PC-3 (cell line): ENCODE results near the gene FTO. TPM values are rescaled to one million over a fixed set of nuclear protein-coding genes. Genes with fewer than 3 reads are reported as not detected.

Experiments
- ATAC-seq: fragments of 200-7000 bp; cut with Tn5 transposase; 2 replicates; pipeline ENCODE4 v1.9.1; 2020; ENCODE audit warnings: mild to moderate bottlenecking, moderate library complexity
- BruUV-seq: library from RNA; stranded (reverse); fragments of 400-500 nt; replicated peaks from 2 replicates; lab custom pipeline; 2021; lab: Mats Ljungman, UMichigan
- CTCF ChIA-PET: fragments of 300-600 bp; sonication (Branson Sonifier 250); formaldehyde crosslinking; loops from one replicate; lab custom pipeline; 2022; ENCODE audit warnings: antibody characterized with exemption; lab: Charles Lee
- POLR2A ChIA-PET: fragments of 300-600 bp; sonication (Branson Sonifier 250); formaldehyde crosslinking; loops from one replicate; lab custom pipeline; 2022; ENCODE audit warnings: antibody characterized with exemption; ENCODE audit not compliant: unreplicated experiment; lab: Charles Lee
- DNase-seq: peaks from one replicate; pipeline ENCODE4 v3.0.0-alpha.2; 2015
- H2AFZ ChIP-seq: fragments of 300-600 bp; sonication (generic); 2 replicates; pipeline ENCODE4 v1.6.0; 2016; ENCODE audit warnings: antibody characterized with exemption, low read length
- H3F3A ChIP-seq: fragments of 300-600 bp; sonication (generic); one replicate; pipeline ENCODE4 v1.6.0; 2017; ENCODE audit warnings: antibody characterized with exemption, low read length, control low read depth, mild to moderate bottlenecking; ENCODE audit not compliant: unreplicated experiment
- H3K27ac ChIP-seq: fragments of 300-600 bp; sonication (generic); 2 replicates; pipeline ENCODE4 v1.5.1; 2016; ENCODE audit warnings: mild to moderate bottlenecking, low read length
- H3K27me3 ChIP-seq: fragments of 300-600 bp; sonication (generic); 2 replicates; pipeline ENCODE4 v1.6.1; 2016; ENCODE audit warnings: low read length, mixed read lengths
- H3K36me3 ChIP-seq: fragments of 300-600 bp; sonication (generic); 2 replicates; pipeline ENCODE4 v1.6.1; 2016; ENCODE audit warnings: low read depth, mixed run types, low read length, mixed read lengths
- H3K4me1 ChIP-seq: fragments of 300-600 bp; sonication (generic); 2 replicates; pipeline ENCODE4 v1.5.1; 2016; ENCODE audit warnings: low read length; ENCODE audit not compliant: insufficient read depth
- H3K4me2 ChIP-seq: fragments of 300-600 bp; sonication (generic); 2 replicates; pipeline ENCODE4 v1.6.0; 2016; ENCODE audit warnings: low read length
- H3K4me3 ChIP-seq: fragments of 300-600 bp; sonication (generic); 2 replicates; pipeline ENCODE4 v1.5.1; 2016; ENCODE audit warnings: mild to moderate bottlenecking, low read length, mixed read lengths
- H3K79me2 ChIP-seq: fragments of 300-600 bp; sonication (generic); 2 replicates; pipeline ENCODE4 v1.6.1; 2017; ENCODE audit warnings: low read length, mixed read lengths
- H3K9ac ChIP-seq: fragments of 300-600 bp; sonication (generic); 2 replicates; pipeline ENCODE4 v1.6.0; 2016; ENCODE audit warnings: mild to moderate bottlenecking, low read length
- H3K9me2 ChIP-seq: fragments of 300-600 bp; sonication (generic); replicated peaks from 2 replicates; pipeline ENCODE4 v1.6.1; 2016; ENCODE audit warnings: mixed run types, low read length, mixed read lengths
- H3K9me3 ChIP-seq: fragments of 300-600 bp; sonication (generic); 2 replicates; pipeline ENCODE4 v1.6.1; 2016; ENCODE audit warnings: low read length, mixed read lengths
- H4K20me1 ChIP-seq: fragments of 300-600 bp; sonication (generic); 2 replicates; pipeline ENCODE4 v1.6.1; 2016; ENCODE audit warnings: low read length, mixed read lengths
- CTCF ChIP-seq: fragments of 300-600 bp; sonication (generic); conservative IDR thresholded peaks from 2 replicates; pipeline ENCODE4 v1.5.1; 2017; ENCODE audit warnings: antibody characterized with exemption, low read depth, mild to moderate bottlenecking, low read length
- EZH2 ChIP-seq: fragments of 300-600 bp; sonication (generic); IDR thresholded peaks from one replicate; pipeline ENCODE4 v1.6.1; 2017; ENCODE audit warnings: antibody characterized with exemption, mild to moderate bottlenecking, low read length; ENCODE audit not compliant: unreplicated experiment
- EZH2phosphoT487 ChIP-seq: fragments of 300-600 bp; sonication (generic); IDR thresholded peaks from 2 replicates; pipeline ENCODE4 v1.6.1; 2018; ENCODE audit warnings: mild to moderate bottlenecking, antibody characterized with exemption, low read length, borderline replicate concordance
- intact Hi-C: fragments of 100-400 bp; cut with micrococcal nuclease; formaldehyde crosslinking; loops from 2 replicates; pipeline ENCODE4 v1.9.0; 2023
- total RNA-seq: library from RNA; depleted of rRNA; stranded (reverse); fragments of >200 nt; gene quantifications from 2 replicates; pipeline ENCODE4 v1.2.3, GENCODE V29; 2014

The FTO gene
- total RNA-seq, 1 experiment from 2014 or later: 27.0 TPM

DNA sequence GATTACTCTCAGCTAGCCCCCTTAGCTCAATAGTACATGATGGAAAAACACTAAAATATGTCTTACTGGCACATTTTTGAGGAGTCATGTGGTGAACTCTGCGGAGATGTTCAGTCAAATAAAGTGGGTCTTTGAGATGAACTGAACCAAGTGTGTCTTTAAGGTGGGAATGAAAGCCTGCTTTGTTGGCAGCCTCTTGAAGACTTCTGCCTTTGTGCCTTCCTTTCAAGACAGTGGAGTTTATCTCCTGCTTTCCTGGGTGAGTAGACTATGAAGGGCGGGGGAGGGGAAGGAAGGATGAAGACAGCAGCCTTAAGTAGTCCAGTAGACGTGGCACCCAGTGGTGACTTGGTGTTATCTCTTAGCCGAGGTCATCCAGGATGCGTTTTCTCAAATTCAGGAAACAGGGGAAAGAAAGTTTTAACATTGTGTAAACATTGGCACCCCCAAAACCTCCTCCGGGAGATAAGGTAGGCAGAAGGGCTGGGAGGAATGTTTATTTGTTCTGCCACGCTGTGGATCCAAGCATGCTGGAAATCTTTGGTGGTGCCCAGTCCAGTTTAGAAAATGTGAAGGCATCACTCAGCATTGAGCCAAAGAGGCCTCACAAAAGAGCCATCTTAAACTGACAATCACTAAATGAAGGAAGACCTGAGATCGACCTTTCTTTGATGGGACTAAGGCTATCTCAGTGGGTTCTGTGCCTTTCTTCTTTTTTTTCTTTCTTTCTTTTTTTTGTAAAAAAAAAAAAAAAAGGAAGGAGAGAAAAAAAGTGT lies 220.6 kb downstream of the FTO start:
- DNase-seq: no peak
- H3K27me3 ChIP-seq: no peaks in the 10 kb centered on the region
- no peak overlapping the region for H3K4me3 ChIP-seq
- no peaks in the 10 kb centered on the region for H3K79me2 ChIP-seq
- no peak overlapping the region for H3K4me2 ChIP-seq
- ChIA-PET CTCF (no interaction called here), POLR2A (no interaction called here)
- H3K9me2 ChIP-seq: no peaks in the 10 kb centered on the region
- no peak for ATAC-seq
- no peaks in the 10 kb centered on the region for H4K20me1 ChIP-seq
- H3K36me3 ChIP-seq: no peaks in the 10 kb centered on the region
- intact Hi-C loops: no loop called here
- no peak for TF ChIP-seq EZH2phosphoT487
- no peak for TF ChIP-seq EZH2
- no peak for TF ChIP-seq CTCF
- H3F3A ChIP-seq: no peaks in the 10 kb centered on the region
- no peak overlapping the region for H3K9ac ChIP-seq
- no peak overlapping the region for H3K27ac ChIP-seq
- no peaks in the 10 kb centered on the region for H3K9me3 ChIP-seq
- no TSS peak for BruUV-seq
- no peak overlapping the region for H2AFZ ChIP-seq
- no peaks in the 10 kb centered on the region for H3K4me1 ChIP-seq

GRCh38 chr16:53925107-53925410 lies 221.1 kb downstream of the FTO start:
- Histone ChIP-seq H3K4me1 (no peaks in the 10 kb centered on the region), H3K9me3 (no peaks in the 10 kb centered on the region), H3K9ac (no peak overlapping the region), H3K27ac (no peak overlapping the region), H3K4me3 (no peak overlapping the region), H3K9me2 (no peaks in the 10 kb centered on the region), H3F3A (no peaks in the 10 kb centered on the region), H3K36me3 (no peaks in the 10 kb centered on the region), H3K79me2 (no peaks in the 10 kb centered on the region), H3K27me3 (no peaks in the 10 kb centered on the region), H2AFZ (no peak overlapping the region), H4K20me1 (no peaks in the 10 kb centered on the region), H3K4me2 (no peak overlapping the region)
- intact Hi-C loops: no loop called here
- ATAC-seq (no peak), DNase-seq (no peak)
- BruUV-seq: no TSS peak
- no peak for TF ChIP-seq EZH2
- no peak for TF ChIP-seq CTCF
- no peak for TF ChIP-seq EZH2phosphoT487
- CTCF ChIA-PET: no interaction called here
- POLR2A ChIA-PET: no interaction called here

GRCh38 chr16:53925526-53925925 lies 221.6 kb downstream of the FTO start:
- TF ChIP-seq EZH2phosphoT487: no peak
- TF ChIP-seq EZH2: no peak
- no peak for TF ChIP-seq CTCF
- Histone ChIP-seq H3K79me2 (no peaks in the 10 kb centered on the region), H3K27ac (no peak overlapping the region), H3K9me3 (no peaks in the 10 kb centered on the region), H3K4me1 (no peaks in the 10 kb centered on the region), H3K9me2 (no peaks in the 10 kb centered on the region), H3K9ac (no peak overlapping the region), H2AFZ (no peak overlapping the region), H3K4me3 (no peak overlapping the region), H4K20me1 (no peaks in the 10 kb centered on the region), H3F3A (no peaks in the 10 kb centered on the region), H3K27me3 (no peaks in the 10 kb centered on the region), H3K36me3 (no peaks in the 10 kb centered on the region), H3K4me2 (no peak overlapping the region)
- intact Hi-C loops: no loop called here
- POLR2A ChIA-PET: no interaction called here
- CTCF ChIA-PET: no interaction called here
- ATAC-seq (no peak), DNase-seq (no peak)
- BruUV-seq: no TSS peak
